ENCODE results near the gene DEFB129. TPM values are rescaled to one million over a fixed set of nuclear protein-coding genes. Genes with fewer than 3 reads are reported as not detected.

DEFB129 gene
- total RNA-seq, 1 experiment from 2014 or later, result 1.1 TPM

Other genes with a start within 250 kb of the DEFB129 start
- gene DEFB125, start 139.6 kb upstream of the DEFB129 start, total RNA-seq (2014; rRNA removed; shearing (Covaris generic)), result not detected in 2 replicates
- gene DEFB126, start 84.7 kb upstream of the DEFB129 start, total RNA-seq (2014; rRNA removed; shearing (Covaris generic)), result not detected in 2 replicates
- gene DEFB127, start 69.8 kb upstream of the DEFB129 start, total RNA-seq (2014; rRNA removed; shearing (Covaris generic)), result not detected in 2 replicates
- not detected in 2 replicates for gene DEFB128, start 37.5 kb upstream of the DEFB129 start, total RNA-seq (2014; rRNA removed; shearing (Covaris generic))
- 0.05 TPM in 1 of 2 replicates, not detected in the other for gene DEFB132, start 30.5 kb downstream of the DEFB129 start, total RNA-seq (2014; rRNA removed; shearing (Covaris generic))
- gene C20orf96, start 63.5 kb downstream of the DEFB129 start, total RNA-seq (2014; rRNA removed; shearing (Covaris generic)), result 0.91 and 2.2 TPM in 2 replicates
- 12.7 and 16.9 TPM in 2 replicates for gene ZCCHC3, start 70.3 kb downstream of the DEFB129 start, total RNA-seq (2014; rRNA removed; shearing (Covaris generic))
- 5.1 and 16.5 TPM in 2 replicates for gene SOX12, start 98.3 kb downstream of the DEFB129 start, total RNA-seq (2014; rRNA removed; shearing (Covaris generic))
- gene NRSN2, start 119.9 kb downstream of the DEFB129 start, total RNA-seq (2014; rRNA removed; shearing (Covaris generic)), result 102 and 149 TPM in 2 replicates
- 34.1 and 35.5 TPM in 2 replicates for gene TRIB3, start 153.5 kb downstream of the DEFB129 start, total RNA-seq (2014; rRNA removed; shearing (Covaris generic))
- 132 and 155 TPM in 2 replicates for gene RBCK1, start 181.0 kb downstream of the DEFB129 start, total RNA-seq (2014; rRNA removed; shearing (Covaris generic))
- 42.4 and 53.2 TPM in 2 replicates for gene TBC1D20, start 235.3 kb downstream of the DEFB129 start, total RNA-seq (2014; rRNA removed; shearing (Covaris generic))